Mammary epithelial cell (primary cell): ENCODE data around the gene FKBP1B.

Source experiments
- EZH2 ChIP-seq: IDR thresholded peaks from 2 replicates; pipeline ENCODE4 v1.6.1; 2012; ENCODE audit warnings: low read length, inconsistent platforms, borderline replicate concordance
- TF ChIP-seq, protein P1 (sequence below), 2 donors: IDR thresholded peaks in 1 of 2; conservative IDR thresholded peaks in 1 of 2; 2 replicates each; pipeline ENCODE4 v1.5.1; 2011 to 2012; ENCODE audit warnings: inconsistent platforms in 2 of 2, low read length in 2 of 2, mild to moderate bottlenecking in 2 of 2, control low read depth in 1 of 2, low read depth in 1 of 2; ENCODE audit not compliant: insufficient read depth in 1 of 2; ENCODE audit errors: extremely low read depth in 1 of 2

- TF ChIP-seq, protein P1, sequence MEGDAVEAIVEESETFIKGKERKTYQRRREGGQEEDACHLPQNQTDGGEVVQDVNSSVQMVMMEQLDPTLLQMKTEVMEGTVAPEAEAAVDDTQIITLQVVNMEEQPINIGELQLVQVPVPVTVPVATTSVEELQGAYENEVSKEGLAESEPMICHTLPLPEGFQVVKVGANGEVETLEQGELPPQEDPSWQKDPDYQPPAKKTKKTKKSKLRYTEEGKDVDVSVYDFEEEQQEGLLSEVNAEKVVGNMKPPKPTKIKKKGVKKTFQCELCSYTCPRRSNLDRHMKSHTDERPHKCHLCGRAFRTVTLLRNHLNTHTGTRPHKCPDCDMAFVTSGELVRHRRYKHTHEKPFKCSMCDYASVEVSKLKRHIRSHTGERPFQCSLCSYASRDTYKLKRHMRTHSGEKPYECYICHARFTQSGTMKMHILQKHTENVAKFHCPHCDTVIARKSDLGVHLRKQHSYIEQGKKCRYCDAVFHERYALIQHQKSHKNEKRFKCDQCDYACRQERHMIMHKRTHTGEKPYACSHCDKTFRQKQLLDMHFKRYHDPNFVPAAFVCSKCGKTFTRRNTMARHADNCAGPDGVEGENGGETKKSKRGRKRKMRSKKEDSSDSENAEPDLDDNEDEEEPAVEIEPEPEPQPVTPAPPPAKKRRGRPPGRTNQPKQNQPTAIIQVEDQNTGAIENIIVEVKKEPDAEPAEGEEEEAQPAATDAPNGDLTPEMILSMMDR (conservative IDR thresholded peaks at IDR 0.05 in 1 of 2, IDR thresholded peaks at IDR 0.05 in 1 of 2; ENCODE audit: extremely low read depth in 1 of 2, insufficient read depth in 1 of 2, low read depth in 1 of 2, low read length in 2 of 2), result no peak
- TF ChIP-seq EZH2, result no peak
Measured at GRCh38 chr2:24016376-24016761, 33.2 kb upstream of the FKBP1B start.
